ENCODE results near the gene CENPT.

CENPT gene

DNA sequence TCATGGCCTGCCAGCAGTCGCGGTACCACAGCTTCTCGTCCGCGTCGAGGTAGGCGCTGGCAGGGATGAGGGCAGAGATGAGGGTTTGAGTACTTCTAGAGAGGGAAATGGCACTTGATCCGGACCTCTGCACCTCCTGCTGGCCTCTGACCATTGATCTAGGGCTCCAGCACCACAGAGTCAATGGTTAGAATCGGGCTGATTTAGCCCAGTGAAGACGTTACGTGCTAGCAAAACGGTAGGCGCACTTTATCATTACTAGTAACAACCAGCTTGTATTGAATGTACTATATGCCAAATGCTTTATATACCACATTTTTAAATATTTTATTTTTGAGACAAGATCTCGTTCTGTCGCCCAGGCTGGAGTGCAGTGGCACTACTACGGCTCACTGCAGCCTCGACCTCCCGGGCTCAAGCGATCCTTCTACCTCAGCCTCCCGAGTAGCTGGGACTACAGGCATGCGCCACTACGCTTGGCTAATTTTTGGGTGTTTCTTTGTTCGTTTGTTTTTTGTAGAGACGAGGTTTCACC, 40.3 kb downstream of the CENPT start:
- DNase-seq (ENCODE audit: low read depth in 2 of 2) = no peak

DNA sequence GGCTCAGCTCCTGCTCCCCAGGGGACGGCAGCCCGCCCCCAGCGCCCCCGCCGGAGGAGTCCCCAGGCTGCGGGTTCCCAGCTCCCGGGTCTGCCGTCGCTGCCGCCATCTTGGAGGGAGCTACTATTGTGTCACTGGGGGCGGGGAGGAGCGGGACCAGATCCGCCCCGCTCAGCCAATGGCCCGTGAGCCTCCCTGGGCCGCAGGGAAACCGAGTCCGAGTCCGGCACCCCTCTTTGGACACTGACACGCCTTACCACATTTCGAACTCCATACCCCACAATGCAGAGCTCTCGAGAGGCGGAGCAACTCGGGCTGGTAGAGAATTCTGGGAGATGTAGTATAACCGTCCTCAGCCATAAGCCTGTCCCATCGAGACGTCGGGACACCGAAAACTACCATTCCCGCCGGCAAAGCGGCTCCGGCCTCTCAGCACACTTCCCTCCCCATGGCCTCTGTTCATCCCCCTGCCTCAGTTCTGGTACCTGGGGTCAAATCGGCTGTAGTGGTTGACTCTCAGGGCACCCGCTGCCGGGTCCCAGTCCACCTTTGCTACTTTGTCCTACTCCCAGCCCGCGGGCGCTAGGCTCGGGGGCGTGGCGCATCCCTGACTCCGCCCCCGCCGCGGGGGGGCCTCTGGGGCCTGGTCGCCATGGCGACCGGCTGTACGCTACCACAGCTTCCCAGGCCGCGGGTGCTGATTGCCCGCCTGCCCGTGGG, 40.9 kb downstream of the CENPT start, which contains the start of the genes RANBP10 and TSNAXIP1:
Gene RANBP10 (minus strand): TSS at position 133 of the 720 bp plus-strand sequence. CDS start 24 bp downstream, at position 109.
Gene TSNAXIP1 (plus strand): TSS at position 462 of the 720 bp plus-strand sequence. CDS start 261 bp downstream, outside the sequence.
- DNase-seq (ENCODE audit: low read depth in 2 of 2) = peak; percentile 99

DNA sequence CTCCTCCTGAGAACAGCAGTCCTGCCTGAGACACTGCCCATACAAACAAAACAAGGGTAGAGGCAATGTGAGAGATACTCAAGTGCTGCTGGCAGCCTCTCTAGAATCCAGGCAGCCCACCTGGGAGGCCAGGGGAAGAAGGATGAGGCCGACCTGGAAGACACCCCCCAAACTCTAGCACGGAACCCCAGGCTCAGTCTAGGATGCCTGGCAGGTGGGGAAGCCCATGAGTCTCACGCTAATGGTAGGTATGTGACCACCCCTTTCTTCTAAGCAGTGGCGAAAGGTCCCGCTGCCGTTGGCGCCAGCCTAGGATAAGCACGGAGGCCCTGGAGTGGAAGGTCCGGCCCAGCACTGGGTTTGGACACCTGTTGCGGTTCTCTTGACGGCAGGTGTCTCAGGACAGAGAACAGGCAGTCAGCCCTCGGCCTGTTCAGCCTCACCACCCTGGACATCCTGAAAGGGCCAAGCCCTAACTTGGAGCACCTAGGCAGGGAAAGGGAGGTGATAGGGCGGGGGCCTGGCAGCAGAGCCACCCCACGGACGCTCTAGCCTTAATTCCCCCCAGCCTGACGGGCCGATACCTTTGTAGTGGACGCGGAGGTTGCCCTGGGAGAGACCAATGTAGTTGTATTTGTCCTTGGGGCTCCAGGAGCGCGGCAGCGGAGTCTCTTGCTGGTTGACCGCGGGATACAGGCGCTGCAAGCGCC, 41.6 kb downstream of the CENPT start:
- no peak for DNase-seq (ENCODE audit: low read depth in 2 of 2)

DNA sequence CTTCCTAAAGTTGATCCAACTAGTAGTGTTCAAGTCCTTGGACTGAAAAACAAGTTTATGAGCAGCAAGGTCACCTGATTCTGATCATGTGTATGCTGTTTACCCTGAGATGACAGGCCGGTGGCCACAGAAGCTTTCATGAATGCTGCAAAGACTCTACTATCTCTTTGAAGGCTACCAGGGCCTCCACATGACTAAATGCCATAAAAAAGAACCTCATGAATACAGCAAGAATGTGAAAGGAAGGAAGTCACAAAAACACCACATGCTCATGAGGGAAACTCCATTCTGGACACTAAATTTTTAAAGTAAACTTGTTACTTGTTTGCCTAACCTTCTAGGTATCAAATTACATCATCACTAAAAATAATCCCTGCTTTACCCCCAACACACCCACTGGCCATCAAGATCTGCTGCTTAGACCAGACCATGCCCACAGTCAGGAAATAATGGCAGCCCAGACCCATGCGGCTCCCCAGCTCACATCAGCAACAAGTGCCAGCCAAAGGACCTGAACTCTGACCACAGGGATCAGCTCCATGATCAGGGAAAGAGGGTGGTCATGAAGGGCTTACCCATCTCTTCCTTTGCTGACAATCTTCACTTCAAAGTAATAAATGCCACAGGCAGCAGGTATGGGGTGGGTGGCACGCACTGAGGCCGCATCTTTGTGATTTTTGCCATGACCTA, 42.5 kb downstream of the CENPT start:
- DNase-seq (ENCODE audit: low read depth in 2 of 2) = no peak

DNA sequence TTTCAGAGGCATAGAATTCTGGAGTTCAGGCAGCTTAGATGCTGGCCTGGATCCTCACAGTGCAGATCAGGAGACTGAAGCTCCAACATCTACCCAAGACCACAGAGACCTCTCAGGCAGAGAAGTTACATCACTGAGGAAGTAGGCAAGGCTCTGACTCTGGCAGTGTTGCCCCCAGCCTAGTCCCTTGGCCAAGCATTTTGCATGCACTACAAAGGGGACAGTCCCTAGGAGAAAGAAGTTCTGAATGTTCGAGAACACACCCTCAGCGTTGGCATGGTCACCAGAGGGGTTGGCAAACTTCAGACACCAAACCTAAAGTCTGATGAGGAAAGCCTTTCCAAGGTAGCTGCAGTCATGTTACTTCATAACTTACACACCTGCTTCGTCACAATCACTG, 43.6 kb downstream of the CENPT start:
- DNase-seq (ENCODE audit: low read depth in 2 of 2) = no peak

DNA sequence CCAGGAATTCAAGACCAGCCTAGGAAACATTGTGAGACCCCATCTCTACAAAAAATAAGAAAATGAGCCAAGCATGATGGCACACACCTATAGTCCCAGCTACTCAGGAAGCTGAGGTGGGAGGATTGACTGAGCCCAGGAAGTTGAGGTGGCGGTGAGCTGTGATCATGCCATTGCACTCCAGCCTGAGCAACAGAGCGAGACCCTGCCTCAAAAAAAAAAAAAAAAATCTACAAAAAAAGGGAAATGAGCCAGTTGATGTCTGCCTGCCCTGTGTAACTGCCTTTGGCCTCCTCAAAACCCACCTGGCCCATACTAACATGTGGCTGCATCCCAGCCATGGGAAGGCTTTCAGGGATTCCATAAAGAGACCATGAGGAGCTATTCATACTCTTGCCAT, 45.6 kb downstream of the CENPT start:
- no peak for DNase-seq (ENCODE audit: low read depth in 2 of 2)

DNA sequence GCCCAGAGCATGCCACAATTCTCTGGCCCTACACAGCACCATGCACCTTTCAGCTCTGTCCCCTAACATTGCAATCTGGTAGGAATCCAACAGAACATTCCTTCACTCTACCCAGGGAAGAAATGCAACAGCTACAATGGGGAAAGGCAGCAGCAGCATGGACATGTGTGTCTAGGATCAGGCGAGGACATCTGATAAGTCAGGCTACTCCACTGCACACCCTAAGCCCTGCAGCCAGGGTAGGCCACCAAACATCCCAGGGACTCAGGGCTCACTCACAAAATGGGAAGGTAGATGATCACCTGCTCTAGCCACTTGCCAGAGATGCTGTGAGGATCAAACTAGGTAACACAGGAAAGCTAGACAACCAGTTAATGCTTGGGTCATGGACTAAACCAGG, 46.3 kb downstream of the CENPT start:
- DNase-seq (ENCODE audit: low read depth in 2 of 2) = no peak

DNA sequence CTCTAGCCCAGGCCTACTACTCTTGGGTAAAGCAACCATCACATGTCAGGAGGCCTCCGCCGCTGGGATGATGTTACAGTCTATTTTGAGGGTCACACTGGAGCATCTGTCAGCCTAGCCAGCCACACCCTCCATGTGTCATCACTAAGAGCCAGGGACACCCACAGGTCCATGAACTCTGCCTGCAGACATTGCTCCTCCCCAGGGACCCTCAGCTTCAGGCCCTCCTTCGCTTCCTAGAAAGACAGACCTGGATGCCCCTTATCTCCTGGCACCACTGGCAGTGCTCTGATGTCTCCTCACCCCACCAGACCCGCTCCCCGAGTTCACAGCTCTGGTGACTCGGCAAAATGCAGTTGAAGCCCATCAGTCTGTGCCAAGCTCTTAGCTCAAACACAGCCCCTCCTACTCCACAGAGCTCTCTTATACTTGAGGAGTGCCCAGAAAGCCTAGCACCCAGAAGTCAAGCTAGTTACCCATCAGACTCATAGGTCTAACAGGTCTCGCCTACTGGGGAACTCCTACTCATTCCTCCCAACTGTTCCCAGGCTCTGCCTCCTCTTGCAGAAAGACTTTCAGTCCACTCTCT, 47.1 kb downstream of the CENPT start:
- no peak for DNase-seq (ENCODE audit: low read depth in 2 of 2)

DNA sequence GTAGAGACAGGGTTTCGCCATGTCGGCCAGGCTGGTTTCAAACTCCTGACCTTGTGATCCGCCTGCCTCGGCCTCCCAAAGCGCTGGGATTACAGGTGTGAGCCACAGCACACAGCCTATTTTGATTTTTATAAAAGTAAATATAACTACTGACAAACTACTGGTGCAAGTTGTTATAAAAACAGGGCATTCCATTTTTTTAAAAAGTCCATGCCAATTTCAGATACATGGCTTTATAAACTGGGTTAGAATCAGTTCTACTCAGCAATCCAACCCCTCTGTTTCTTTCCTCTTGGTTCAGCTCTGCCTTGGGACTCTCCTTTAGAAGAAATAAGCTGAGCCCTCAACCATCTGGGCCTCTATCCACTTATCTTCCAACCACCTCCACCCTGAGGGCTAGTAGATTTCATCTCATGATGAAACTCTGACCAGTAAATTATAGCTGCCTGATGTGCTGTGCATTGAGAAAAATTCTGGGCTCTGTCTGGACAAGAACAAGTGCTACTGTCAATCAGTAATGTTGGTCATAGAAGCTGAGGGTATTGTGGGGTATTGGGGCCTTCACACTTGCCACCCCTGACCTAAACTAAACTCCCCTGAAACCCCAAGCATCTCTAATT, 51.3 kb downstream of the CENPT start:
- no peak for DNase-seq (ENCODE audit: low read depth in 2 of 2)

DNA sequence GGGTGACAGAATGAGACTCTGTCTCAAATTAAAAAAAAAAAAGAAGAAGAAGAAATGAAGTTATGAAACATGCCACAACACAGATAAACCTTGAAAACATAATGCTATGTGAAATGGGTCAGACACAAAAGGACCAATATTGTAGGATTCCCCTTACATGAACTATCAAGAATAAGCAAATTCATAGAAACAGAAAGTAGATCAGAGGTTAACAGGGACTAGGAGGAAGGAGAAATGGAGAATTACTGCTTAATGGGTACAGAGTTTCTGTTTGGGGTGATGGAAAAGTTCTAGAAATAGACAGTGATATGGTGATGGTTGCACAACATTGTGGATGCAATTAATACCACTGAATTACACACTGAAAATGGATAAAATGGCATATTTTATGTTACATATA, 57.4 kb downstream of the CENPT start:
- no peak for DNase-seq (ENCODE audit: low read depth in 2 of 2)

DNA sequence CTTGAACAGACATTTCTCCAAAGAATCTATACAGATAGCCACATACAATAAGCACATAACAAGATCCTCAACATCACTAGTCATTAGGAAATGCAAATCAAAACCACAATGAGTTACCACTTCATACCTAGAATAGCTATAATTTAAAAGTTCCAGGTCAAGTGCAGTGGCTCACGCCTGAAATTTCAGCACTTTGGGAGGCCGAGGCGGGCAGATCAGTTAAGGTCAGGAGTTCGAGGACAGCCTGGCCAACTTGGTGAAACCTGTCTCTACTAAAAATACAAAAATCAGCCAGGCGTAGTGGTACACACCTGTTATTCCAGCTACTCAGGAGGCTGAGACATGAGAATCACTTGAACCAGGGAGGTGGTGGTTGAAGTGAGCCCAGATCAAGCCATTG, 61.0 kb downstream of the CENPT start:
- DNase-seq (ENCODE audit: low read depth in 2 of 2) = no peak

DNA sequence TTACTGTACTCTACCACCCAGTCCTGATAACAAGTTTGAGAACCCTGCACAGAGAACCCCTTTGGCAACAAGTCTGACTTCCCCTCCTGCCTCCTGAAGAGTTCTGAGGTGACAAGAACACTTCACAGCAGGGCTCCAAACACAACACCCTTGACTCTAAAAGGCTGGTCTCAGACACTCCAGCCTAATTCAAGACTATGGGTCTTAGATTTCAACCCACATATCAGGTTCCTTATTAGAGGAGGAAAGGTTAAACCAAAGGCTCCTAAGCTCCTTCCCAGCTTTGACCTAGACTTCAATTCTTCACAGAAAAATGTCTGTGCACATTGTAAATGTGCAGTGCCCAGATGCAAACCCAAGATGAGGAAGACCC, 64.2 kb downstream of the CENPT start:
- DNase-seq (ENCODE audit: low read depth in 2 of 2) = no peak

DNA sequence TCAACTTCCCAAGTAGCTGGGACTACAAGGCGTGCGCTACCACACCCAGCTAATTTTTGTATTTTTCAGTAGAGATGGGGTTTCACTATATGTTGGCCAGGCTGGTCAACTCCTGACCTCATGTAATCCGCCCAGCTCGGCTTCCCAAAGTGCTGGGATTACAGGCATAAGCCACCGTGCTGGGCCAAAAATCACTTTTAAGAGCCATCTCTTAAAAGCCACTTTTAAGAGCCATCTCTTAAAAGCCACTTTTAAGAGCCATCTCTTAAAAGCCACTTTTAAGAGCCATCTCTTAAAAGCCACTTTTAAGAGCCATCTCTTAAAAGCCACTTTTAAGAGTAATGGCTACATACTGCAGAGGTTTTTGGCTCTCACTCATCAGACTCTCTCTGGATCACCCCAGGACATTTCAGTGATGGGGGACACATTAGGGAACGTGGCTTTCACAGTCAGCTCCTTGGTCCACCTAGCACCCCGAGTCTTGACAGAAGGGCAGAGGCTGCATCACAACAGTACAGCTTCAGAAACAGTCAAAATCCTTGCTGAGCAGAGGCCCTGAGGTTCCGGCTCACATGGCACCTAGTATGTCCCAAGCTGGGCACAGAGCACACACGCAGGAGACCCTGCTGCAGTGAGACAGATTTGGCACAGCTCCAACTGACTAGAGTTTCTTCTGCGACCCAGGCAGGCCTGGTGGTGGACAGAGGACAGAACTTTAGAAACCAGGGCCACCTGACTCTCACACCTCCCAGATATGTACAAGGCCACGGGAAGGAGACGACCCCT, 64.7 kb downstream of the CENPT start:
- DNase-seq (ENCODE audit: low read depth in 2 of 2) = no peak

DNA sequence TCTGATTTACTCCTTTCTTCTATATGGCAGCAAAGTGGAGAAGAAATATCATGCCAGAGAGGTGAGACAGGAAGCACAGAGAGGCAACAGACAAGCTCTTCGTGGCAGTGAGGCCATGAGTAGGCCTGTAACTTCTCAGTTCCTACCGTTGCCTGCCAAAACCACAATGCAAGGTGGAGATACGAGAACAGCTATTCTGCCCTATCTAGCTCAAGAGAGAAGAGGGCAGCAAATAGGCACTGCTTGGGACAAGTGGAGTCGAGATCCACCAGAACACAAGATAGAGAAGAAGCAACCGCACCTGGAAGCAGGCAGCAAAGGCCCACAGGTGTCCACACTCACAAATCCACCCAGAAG, 66.0 kb downstream of the CENPT start:
- no peak for DNase-seq (ENCODE audit: low read depth in 2 of 2)

DNA sequence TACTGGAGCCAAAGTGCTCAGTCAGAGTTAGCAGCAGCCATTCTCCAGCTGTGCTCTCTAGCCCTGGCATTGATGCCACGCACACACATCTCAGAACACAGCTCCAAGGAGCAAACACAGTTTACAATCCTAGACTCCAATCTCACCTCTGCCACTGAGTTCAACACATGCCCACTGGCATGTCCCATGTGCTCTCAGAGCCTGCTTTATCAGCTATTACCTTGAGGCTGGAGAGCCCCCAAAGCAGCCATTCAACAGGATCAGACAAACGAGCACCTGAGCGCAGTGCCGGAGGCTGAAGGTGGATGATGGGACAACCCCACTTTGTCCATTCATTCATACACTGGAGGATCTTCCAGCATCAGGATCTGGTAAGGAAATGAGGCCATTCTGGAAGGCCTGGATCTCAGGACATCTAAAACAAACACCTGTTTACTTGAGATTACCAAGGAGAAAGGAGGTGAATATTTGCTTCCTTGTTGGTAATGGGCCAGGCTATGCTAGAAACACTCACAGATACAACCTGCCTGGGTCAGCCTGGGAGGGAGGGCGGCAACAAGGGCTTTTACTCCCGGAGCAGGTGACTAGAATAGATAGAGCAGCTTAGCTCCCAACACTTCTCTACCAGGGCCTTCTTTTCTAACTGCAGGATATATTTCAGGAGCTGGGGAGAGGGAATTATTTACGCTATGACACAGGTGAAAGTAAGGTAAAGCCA, 66.5 kb downstream of the CENPT start:
- no peak for DNase-seq (ENCODE audit: low read depth in 2 of 2)

DNA sequence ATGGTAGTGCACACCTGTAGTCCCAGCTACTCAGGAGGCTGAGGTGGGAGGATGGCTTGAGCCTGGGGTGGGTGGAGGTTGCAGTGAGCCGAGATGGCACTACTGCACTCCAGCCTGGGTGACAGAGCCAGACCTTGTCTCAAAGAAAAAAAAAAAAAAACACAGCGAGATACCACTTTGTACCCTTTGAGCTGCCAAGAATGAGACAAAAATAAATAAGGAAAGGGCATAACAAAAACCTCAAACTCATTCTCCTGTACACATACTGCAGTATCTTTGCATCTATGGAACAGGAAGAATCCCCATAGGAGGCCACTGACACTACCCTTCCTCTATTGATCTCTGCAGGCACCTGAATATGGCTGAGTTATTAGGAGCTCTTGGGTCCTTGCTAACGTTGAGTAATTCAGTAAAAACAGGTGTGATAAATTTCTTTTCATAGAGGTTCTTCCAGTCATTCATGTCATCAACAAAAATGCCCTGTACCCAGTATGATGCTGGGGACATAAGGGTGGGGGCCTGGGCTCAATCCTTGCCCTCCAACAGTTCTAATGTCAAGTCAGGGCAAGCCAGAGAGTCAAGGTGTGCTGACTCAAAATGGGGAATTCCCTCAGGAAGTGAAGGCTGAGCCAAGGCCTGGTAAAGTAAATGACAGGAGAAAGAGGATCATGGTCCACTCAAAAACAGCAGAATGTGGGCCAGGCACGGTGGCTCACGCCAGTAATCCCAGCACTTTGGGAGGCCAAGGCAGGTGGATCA, 68.1 kb downstream of the CENPT start:
- no peak for DNase-seq (ENCODE audit: low read depth in 2 of 2)

Measured in fibroblast of skin of left quadriceps (primary cell).